ENCODE data around the gene SYNCRIP. TPM values are rescaled to one million over a fixed set of nuclear protein-coding genes. Genes with fewer than 3 reads are reported as not detected.
A peak's percentile ranks its signal among the peaks of the same experiment; 100 is the strongest.

SYNCRIP gene
- total and polyA plus RNA-seq, 2 donors (not counting 1 experiment from before 2014, with no cell fraction given): 7.9 to 88.5 TPM

DNA sequence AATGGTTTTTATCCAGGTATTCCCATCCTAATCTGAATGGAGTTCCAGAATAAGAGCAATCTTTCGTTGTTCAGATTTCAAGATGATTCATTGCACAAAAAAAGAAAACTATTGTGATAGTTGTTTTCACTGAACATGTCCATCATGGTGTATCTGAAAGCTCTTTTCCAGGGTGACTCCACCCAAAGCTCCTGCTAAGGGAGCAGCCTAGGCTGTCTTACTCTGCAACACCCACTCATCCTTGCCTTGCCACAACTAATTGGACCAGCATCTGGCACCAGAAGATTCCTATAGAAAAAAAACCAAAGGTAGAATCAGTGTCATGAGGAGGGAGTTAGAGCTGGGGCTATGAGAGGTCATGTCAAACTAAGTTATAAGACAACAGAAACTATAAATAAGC, 7.9 kb upstream of the SYNCRIP start:
- CTCF ChIA-PET: no interaction called here

DNA sequence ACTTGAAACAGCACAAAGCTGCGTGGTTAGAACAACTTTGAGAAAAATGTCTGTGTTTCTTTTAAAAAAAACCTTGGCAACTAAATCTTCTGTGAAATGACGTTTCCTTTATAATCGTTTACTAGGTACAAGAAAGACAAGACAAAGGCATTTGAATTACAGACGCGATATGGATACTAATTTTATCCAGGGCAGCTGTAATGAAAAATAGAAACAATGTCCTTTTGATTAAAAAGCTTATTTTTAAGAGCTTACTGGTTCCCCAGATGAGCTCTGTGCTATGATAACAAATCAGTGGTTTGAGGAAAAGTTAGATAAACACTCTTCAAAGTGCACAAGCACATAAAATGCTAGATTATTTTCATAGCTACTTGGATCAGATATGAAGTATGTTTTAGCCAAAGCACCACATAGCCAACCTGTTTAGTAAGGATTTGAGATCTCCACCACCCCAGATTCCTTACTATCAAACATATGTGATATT, 1.6 kb upstream of the SYNCRIP start:
- peak overlapping the region; percentile 73 for H3K4me2 ChIP-seq (replicated peaks; ENCODE audit: low read depth, low read length, poor library complexity, severe bottlenecking)
- peaks cover 33% of the 10 kb centered on the region for H3K79me2 ChIP-seq (ENCODE audit: control insufficient read depth, insufficient read depth, low read length)
- Mint-ChIP-seq H3K27ac (peak overlapping the region; percentile 93), H3K27me3 (no peaks in the 10 kb centered on the region), H3K9me3 (ENCODE audit: insufficient read depth) (no peaks in the 10 kb centered on the region), H3K4me3 (peak overlapping the region; percentile 90), H3K4me1 (peaks cover 35% of the 10 kb centered on the region)
- H3K27me3 ChIP-seq (replicated peaks in 1 of 4; ENCODE audit: control extremely low read depth in 1 of 4, control insufficient read depth in 3 of 4, insufficient read depth in 4 of 4, low read length in 3 of 4): no peaks in the 10 kb centered on the region
- peaks cover 19 to 25% of the 10 kb centered on the region in 2 donors for H3K4me1 ChIP-seq (ENCODE audit: control insufficient read depth in 2 of 2, insufficient read depth in 2 of 2, low read length in 2 of 2)
- peak overlapping the region; percentile 84 for H2AFZ ChIP-seq (ENCODE audit: insufficient read depth, low read depth, low read length, poor library complexity, severe bottlenecking)
- no CpG with 5 or more reads among the region's 5 CpGs for WGBS (ENCODE audit: insufficient coverage)
- ChIA-PET POLR2A (interaction anchor here (1.1 to 5.1 kb wide), 4 partner anchors 26 to 53 kb away, joined by 3 to 193 read pairs (median 18); partner anchors contain the start of gene SNX14), CTCF (interaction anchor here (6.5 kb wide), 1 partner anchor 33 kb away, joined by 43 read pairs; no protein-coding TSS in a partner anchor)
- ATAC-seq (ENCODE audit: low read depth) (no peak), DNase-seq (no peak)
- peak overlapping the region; percentile 96 for H3K9ac ChIP-seq (ENCODE audit: low read length)
- no peaks in the 10 kb centered on the region for H3K9me3 ChIP-seq (ENCODE audit: control extremely low read depth in 1 of 3, control insufficient read depth in 2 of 3, insufficient read depth in 1 of 3, low read length in 2 of 3)
- H4K20me1 ChIP-seq (ENCODE audit: control insufficient read depth, insufficient read depth, low read length, poor library complexity, severe bottlenecking): peaks cover 19% of the 10 kb centered on the region
- TF ChIP-seq EZH2 (IDR thresholded peaks at IDR 0.05; ENCODE audit: borderline replicate concordance, insufficient read depth, low read depth, low read length, poor library complexity, severe bottlenecking): no peak
- TF ChIP-seq, protein P1, sequence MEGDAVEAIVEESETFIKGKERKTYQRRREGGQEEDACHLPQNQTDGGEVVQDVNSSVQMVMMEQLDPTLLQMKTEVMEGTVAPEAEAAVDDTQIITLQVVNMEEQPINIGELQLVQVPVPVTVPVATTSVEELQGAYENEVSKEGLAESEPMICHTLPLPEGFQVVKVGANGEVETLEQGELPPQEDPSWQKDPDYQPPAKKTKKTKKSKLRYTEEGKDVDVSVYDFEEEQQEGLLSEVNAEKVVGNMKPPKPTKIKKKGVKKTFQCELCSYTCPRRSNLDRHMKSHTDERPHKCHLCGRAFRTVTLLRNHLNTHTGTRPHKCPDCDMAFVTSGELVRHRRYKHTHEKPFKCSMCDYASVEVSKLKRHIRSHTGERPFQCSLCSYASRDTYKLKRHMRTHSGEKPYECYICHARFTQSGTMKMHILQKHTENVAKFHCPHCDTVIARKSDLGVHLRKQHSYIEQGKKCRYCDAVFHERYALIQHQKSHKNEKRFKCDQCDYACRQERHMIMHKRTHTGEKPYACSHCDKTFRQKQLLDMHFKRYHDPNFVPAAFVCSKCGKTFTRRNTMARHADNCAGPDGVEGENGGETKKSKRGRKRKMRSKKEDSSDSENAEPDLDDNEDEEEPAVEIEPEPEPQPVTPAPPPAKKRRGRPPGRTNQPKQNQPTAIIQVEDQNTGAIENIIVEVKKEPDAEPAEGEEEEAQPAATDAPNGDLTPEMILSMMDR (IDR thresholded peaks at IDR 0.05): no peak
- peak overlapping the region; percentile 53 to 100 (median 82) for H3K4me3 ChIP-seq (ENCODE audit: control extremely low read depth in 1 of 5, extremely low read depth in 1 of 5, insufficient read depth in 1 of 5, low read depth in 2 of 5, low read length in 4 of 5)
- H3K36me3 ChIP-seq (replicated peaks in 1 of 2; ENCODE audit: control extremely low read depth in 1 of 2, control insufficient read depth in 1 of 2, extremely low read depth in 1 of 2, insufficient read depth in 2 of 2, low read length in 1 of 2): peaks cover 0 to 5% of the 10 kb centered on the region in 2 experiments
- intact Hi-C loops (cut with micrococcal nuclease): no loop called here
- peak overlapping the region; percentile 93 to 97 for H3K27ac ChIP-seq (ENCODE audit: low read length in 2 of 2)

More for the DNA sequence above, 7.9 kb upstream of the SYNCRIP start:
- no peak overlapping the region for H3K27ac ChIP-seq (ENCODE audit: low read length in 2 of 2)
- H3K4me2 ChIP-seq (replicated peaks; ENCODE audit: low read depth, low read length, poor library complexity, severe bottlenecking): no peak overlapping the region
- H3K9ac ChIP-seq (ENCODE audit: low read length): no peak overlapping the region
- no CpG with 5 or more reads among the region's 1 CpG for WGBS (ENCODE audit: insufficient coverage)
- DNase-seq: no peak
- Mint-ChIP-seq H3K4me1 (peaks cover under 1% of the 10 kb centered on the region), H3K4me3 (no peak overlapping the region), H3K27ac (no peak overlapping the region), H3K9me3 (ENCODE audit: insufficient read depth) (no peaks in the 10 kb centered on the region), H3K27me3 (no peaks in the 10 kb centered on the region)
- H3K27me3 ChIP-seq (replicated peaks in 1 of 4; ENCODE audit: control extremely low read depth in 1 of 4, control insufficient read depth in 3 of 4, insufficient read depth in 4 of 4, low read length in 3 of 4): no peaks in the 10 kb centered on the region
- no peaks in the 10 kb centered on the region for H3K4me1 ChIP-seq (ENCODE audit: control insufficient read depth in 2 of 2, insufficient read depth in 2 of 2, low read length in 2 of 2)
- H3K36me3 ChIP-seq (replicated peaks in 1 of 2; ENCODE audit: control extremely low read depth in 1 of 2, control insufficient read depth in 1 of 2, extremely low read depth in 1 of 2, insufficient read depth in 2 of 2, low read length in 1 of 2): no peaks in the 10 kb centered on the region
- no peaks in the 10 kb centered on the region for H3K9me3 ChIP-seq (ENCODE audit: control extremely low read depth in 1 of 3, control insufficient read depth in 2 of 3, insufficient read depth in 1 of 3, low read length in 2 of 3)
- no peaks in the 10 kb centered on the region for H3K79me2 ChIP-seq (ENCODE audit: control insufficient read depth, insufficient read depth, low read length)
- TF ChIP-seq EZH2 (IDR thresholded peaks at IDR 0.05; ENCODE audit: borderline replicate concordance, insufficient read depth, low read depth, low read length, poor library complexity, severe bottlenecking): no peak
- TF ChIP-seq, protein P1 (IDR thresholded peaks at IDR 0.05): no peak
- intact Hi-C loops (cut with micrococcal nuclease): no loop called here
- H2AFZ ChIP-seq (ENCODE audit: insufficient read depth, low read depth, low read length, poor library complexity, severe bottlenecking): no peak overlapping the region
- no peaks in the 10 kb centered on the region for H4K20me1 ChIP-seq (ENCODE audit: control insufficient read depth, insufficient read depth, low read length, poor library complexity, severe bottlenecking)
- ATAC-seq (ENCODE audit: low read depth): no peak
- H3K4me3 ChIP-seq (ENCODE audit: control extremely low read depth in 1 of 5, extremely low read depth in 1 of 5, insufficient read depth in 1 of 5, low read depth in 2 of 5, low read length in 4 of 5): no peak overlapping the region
- POLR2A ChIA-PET: no interaction called here

Measured in B cell (primary cell).